ENCODE results near the gene GTF2I. TPM values are rescaled to one million over a fixed set of nuclear protein-coding genes. Genes with fewer than 3 reads are reported as not detected.
A peak's percentile ranks its signal among the peaks of the same experiment; 100 is the strongest.

The GTF2I gene
- total and polyA plus RNA-seq, 10 of the 15 experiments (the other 5 are each of a cell fraction or from before 2014, with no cell fraction given), result 6.7 to 172 (median 96.9) TPM

GRCh38 chr7:74656837-74657691 lies 454 bp upstream of the GTF2I start (continued):
- TF ChIP-seq FOXM1 (IDR thresholded peaks at IDR 0.05; ENCODE audit: low read depth, low read length), result no peak; the same call in 1 of the 2 replicates
- no peak for TF ChIP-seq E2F8 (IDR thresholded peaks at IDR 0.05; ENCODE audit: low read depth, partially characterized antibody)
- no peak for TF ChIP-seq PBX3 (IDR thresholded peaks at IDR 0.05; ENCODE audit: insufficient replicate concordance, low read depth, low read length)
- TF ChIP-seq NKRF (conservative IDR thresholded peaks at IDR 0.05), result 0 out of 2 replicates have a peak, but pooled peaks have one; percentile 33
- no peak for TF ChIP-seq SREBF2 (IDR thresholded peaks at IDR 0.05; ENCODE audit: low read length)
- TF ChIP-seq RB1 (IDR thresholded peaks at IDR 0.05; ENCODE audit: borderline replicate concordance), result no peak; the same call in 1 of the 2 replicates
- 0 out of 6 replicates have a peak, but pooled peaks of 1 of the 3 experiments have one; percentile 7 for TF ChIP-seq CTCF (IDR thresholded peaks at IDR 0.05 in 2 of 3, conservative IDR thresholded peaks at IDR 0.05 in 1 of 3; ENCODE audit: control insufficient read depth in 2 of 3, extremely low read depth in 1 of 3, insufficient read depth in 1 of 3, low read depth in 3 of 3, low read length in 3 of 3)
- 0 out of 2 replicates have a peak, but pooled peaks have one; percentile 42 for TF ChIP-seq CBFB (IDR thresholded peaks at IDR 0.05; ENCODE audit: low read depth)
- TF ChIP-seq DPF2 (IDR thresholded peaks at IDR 0.05), result peak; percentile 20
- TF ChIP-seq ETV6 (conservative IDR thresholded peaks at IDR 0.05 in 1 of 2, IDR thresholded peaks at IDR 0.05 in 1 of 2; ENCODE audit: borderline replicate concordance in 1 of 2, low read depth in 1 of 2), result no peak
- no peak for TF ChIP-seq ZBED1 (IDR thresholded peaks at IDR 0.05; ENCODE audit: borderline replicate concordance)
- TF ChIP-seq NBN (IDR thresholded peaks at IDR 0.05), result 0 out of 2 replicates have a peak, but pooled peaks have one; percentile 86
- TF ChIP-seq SMARCA5 (IDR thresholded peaks at IDR 0.05), result no peak
- peak; percentile 94 for TF ChIP-seq POLR2A (IDR thresholded peaks at IDR 0.05; ENCODE audit: low read depth, low read length)
- no peak for TF ChIP-seq ZBTB11 (CRISPR knock-in tag; IDR thresholded peaks at IDR 0.05)
- TF ChIP-seq BMI1 (IDR thresholded peaks at IDR 0.05; ENCODE audit: borderline replicate concordance), result no peak
- TF ChIP-seq POLR2AphosphoS5 (IDR thresholded peaks at IDR 0.05; ENCODE audit: low read length), result peak; percentile 76; the same call in 1 of the 2 replicates
